ENCODE results near the gene CBFA2T2.
A peak's percentile ranks its signal among the peaks of the same experiment; 100 is the strongest.
"Not testable (repeated sequence)": the region's sequence is repeated elsewhere in the genome, so short reads cannot be mapped to it uniquely, and the experiment has no call there.

The CBFA2T2 gene

DNA sequence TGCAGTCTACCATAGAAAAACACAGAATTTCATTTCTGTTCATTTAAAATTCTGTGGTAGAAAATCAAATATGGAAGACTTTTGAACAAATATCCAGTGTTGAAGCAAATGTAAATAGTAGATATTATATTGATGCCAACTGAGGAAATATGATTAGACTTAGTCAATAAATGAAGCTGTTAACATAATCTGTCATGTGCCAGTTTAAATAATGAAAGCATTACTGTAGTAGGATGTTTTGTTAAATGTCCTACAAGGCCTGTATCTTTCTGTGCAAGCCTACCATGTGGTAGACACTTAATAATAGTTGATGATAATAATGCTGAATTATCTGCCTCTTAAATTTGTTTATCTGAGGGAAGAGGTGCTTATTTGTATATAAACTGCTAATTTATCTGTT lies 55.9 kb downstream of the CBFA2T2 start:
- DNase-seq (ENCODE audit: low spot score), result no peak

- no peak for DNase-seq (ENCODE audit: low spot score)
Measured at GRCh38 chr20:33549229-33549999, 59.5 kb downstream of the CBFA2T2 start.

DNA sequence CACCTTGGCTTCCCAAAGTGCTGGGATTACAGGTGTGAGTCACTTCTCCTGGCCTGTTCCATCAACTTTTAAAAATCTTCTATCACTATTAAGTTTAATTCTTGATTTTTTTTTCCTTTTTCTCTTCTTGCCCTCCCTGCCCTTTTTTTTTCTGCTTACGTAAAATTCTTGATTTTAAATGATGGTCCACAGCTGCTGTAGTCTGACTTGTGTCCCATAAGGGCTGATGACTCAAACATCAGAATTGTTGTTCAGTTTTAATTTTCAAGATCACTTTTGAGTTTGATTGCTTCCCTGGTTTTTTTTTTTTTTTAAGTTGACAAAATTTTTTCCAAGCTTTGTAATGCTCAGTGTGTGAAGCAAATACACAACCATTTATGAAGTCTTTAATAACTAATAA lies 61.9 kb downstream of the CBFA2T2 start:
- no peak for DNase-seq (ENCODE audit: low spot score)

- no peak for DNase-seq (ENCODE audit: low spot score)
Measured at GRCh38 chr20:33552519-33552918, 62.6 kb downstream of the CBFA2T2 start.

DNA sequence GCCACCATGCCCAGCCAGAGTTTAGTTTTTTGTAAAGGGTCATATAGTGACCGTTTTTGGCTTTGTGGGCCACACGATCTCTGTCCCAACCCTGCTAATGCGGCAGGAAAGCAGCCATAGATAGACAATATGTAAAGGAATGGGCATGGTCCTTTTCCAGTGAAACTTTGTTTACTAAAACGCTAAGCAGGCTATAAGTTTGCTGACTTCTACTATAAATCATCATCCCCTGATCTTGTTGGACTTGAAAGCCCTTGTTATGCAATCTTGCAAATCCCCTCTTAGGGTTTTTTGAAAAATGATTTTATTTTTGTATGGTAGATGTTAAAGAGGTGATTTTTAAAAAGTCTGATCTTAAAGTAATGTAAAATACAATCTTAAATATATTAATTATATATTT lies 63.6 kb downstream of the CBFA2T2 start:
- DNase-seq (ENCODE audit: low spot score), result no peak

DNA sequence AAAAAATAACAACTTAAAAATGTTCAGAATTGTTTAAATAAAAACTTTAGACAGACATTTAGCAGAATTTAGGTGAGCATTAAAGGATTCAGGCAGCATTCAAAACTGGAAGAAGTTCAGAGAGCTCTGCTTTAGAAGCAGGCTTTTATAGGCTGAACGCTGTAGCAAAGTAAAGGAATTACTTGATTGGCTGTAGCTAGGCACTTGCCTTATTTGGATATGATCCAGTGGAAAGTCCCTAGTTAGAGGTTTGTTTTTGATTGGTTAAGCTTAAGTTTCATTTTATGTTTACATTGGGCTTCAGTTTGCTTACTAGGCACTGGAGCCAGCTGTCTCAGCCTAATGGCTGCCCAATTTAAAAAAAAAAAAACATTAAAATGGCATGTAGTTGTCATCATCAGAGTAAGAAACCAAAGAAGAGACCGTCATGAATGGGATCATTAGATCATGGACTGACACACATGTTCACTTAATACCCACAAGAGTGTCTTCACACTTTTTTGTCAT lies 65.1 kb downstream of the CBFA2T2 start:
- peak; percentile 49 for DNase-seq (ENCODE audit: low spot score)

GRCh38 chr20:33555755-33556154 lies 65.9 kb downstream of the CBFA2T2 start:
- no peak for DNase-seq (ENCODE audit: low spot score)

- no peak for DNase-seq (ENCODE audit: low spot score)
Measured at GRCh38 chr20:33556246-33556645, 66.3 kb downstream of the CBFA2T2 start.

DNA sequence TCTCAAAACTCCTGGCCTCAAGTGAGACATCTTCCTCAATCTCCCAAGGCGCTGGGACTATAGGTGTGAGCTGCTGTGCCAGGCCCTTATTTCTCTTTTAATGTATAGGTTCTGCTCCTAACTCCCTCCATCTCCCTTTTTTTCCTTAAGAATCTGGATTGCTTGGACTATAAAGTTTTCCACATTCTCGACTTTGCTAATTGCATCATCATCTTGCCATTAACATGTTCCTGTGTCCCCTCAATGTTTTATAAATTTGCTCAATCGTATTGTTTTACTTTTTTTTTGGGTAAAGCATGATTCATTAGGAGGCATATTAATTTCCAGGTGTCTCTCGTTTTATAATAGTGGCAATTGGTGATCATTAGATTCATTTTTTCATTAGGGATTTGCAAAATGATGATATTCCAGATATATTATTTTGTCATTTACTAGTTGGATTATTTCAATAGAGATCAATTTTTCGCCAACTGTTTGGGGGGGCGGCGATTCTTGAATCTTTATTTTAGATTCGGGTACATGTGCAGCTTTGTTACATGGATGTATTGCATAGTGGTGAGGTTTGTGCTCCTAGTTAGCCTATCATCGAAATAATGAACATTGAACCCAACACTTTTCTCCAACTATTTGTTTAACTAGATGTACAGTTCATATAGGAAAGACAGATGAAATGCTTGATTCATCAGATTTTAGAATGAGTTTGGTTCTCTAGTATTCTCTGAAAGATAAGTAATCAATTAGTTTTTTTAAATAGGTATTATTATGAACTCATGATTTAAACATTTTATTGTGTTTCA lies 68.7 kb downstream of the CBFA2T2 start:
- no peak for DNase-seq (ENCODE audit: low spot score)

- DNase-seq (ENCODE audit: low spot score), result no peak
Measured at GRCh38 chr20:33559212-33559611, 69.3 kb downstream of the CBFA2T2 start.

GRCh38 chr20:33560026-33560425 lies 70.1 kb downstream of the CBFA2T2 start:
- DNase-seq (ENCODE audit: low spot score), result no peak

DNA sequence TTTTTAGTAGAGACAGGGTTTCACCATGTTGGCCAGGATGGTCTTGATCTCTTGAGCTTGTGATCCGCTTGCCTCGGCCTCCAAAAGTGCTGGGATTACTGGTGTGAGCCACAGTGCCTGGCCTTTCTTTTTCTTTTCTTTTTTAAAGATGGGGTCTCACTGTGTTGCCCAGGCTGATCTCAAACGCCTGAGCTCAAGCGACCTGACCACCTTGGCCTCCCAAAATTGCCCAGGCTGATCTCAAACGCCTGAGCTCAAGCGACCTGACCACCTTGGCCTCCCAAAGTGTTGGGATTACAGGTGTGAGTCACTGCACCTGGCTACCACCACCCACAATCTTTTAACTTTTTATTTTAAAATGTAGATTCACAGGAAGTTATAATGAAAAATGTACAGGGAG lies 71.2 kb downstream of the CBFA2T2 start:
- not testable (repeated sequence) for DNase-seq (ENCODE audit: low spot score)

GRCh38 chr20:33561692-33562601 lies 72.1 kb downstream of the CBFA2T2 start:
- peak; percentile 100 for DNase-seq (ENCODE audit: low spot score)

DNA sequence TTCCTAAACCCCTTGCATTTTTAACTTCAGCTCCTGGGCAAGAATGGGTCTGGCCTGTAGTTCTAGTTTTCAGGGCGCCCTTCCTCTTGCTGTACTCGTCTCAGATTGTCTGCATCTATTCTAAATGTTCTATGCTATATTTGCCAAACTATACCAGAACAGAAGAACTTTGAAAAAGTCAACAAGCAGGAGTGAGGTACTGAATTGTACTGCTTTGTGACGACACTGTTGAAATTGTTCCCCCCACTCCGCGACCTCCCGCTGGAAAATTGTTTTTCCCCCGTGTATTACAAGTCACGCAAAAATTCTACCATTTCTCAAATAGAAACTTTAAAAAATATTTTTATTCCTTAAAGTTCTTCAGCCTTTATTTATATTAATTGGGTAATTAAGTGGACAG lies 73.9 kb downstream of the CBFA2T2 start:
- DNase-seq (ENCODE audit: low spot score), result no peak

- DNase-seq (ENCODE audit: low spot score), result no peak
Measured at GRCh38 chr20:33566781-33567603, 77.1 kb downstream of the CBFA2T2 start.

DNA sequence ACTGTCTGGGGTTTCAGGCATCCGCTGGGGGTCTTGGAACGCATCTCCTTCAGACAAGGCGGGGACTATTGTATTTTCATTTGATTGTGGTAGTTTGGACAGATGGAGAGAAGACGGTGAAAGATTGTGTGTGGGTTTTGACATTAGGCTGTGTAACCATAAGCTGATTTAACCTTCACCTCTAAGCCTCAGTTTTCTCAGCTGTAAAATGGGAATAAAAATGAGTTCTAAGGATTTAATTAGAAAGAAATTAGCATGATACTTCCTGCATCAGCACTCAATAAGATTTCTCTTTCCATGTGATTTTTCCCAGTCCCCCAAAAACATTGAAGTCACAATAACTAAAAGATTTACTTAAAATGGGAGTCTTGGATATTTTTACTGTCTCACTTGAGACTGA lies 78.1 kb downstream of the CBFA2T2 start:
- DNase-seq (ENCODE audit: low spot score), result no peak

GRCh38 chr20:33568378-33568777 lies 78.5 kb downstream of the CBFA2T2 start:
- peak; percentile 90 for DNase-seq (ENCODE audit: low spot score)

- no peak for DNase-seq (ENCODE audit: low spot score)
Measured at GRCh38 chr20:33568868-33569801, 79.2 kb downstream of the CBFA2T2 start.

DNA sequence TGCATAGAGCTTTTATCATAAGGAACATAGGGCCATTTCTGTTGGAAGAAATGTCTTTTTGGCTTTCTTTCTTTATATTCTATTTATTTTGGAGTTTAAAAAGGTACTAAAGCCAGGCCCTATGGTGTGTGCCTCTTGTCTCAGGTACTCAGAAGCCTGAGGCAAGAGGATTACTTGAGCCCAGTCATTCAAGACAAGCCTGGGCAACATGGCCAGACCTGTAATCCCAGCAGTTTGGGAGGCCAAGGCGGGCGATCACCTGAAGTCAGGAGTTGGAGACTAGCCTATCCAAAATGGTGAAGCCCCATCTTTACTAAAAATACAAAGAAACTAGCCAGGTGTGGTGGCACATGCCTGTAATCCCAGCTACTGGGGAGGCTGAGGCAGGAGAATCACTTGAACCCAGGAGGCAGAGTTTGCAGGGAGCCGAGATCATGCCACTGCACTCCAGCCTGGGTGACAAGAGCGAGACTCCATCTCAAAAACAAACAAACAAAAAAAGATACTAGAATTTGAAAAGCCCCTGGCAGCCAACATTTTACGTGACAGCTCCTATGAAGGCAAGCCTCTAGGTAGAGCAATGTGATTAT lies 80.0 kb downstream of the CBFA2T2 start:
- DNase-seq (ENCODE audit: low spot score), result no peak
